ENCODE results near the gene FNDC3A.

The FNDC3A gene

DNA sequence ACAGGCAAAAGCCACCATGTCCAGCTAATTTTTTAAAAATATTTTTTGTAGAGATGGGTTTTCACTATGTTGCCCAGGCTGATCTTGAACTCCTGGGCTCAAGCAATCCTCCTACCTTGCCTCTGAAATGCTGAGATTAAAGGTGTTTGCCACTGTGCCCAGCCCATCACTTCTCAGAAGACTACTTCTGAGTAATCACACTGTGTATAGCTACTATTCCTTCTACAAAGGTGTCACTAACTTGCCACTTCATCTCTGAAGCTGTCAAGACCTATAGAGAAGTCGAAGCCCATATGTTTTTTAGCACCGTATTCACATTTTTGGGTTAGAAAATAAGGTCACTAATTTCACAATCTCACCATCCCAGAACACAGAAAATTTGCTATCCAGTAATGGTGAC, 36.0 kb upstream of the FNDC3A start:
- Histone ChIP-seq H3K4me3 (IDR thresholded peaks at IDR 0.05; ENCODE audit: insufficient read depth, low read depth, low read length) (no peak overlapping the region), H3K9ac (no peak overlapping the region), H4K20me1 (ENCODE audit: insufficient read depth) (no peaks in the 10 kb centered on the region), H2AFZ (ENCODE audit: low read depth) (no peak overlapping the region), H3K27ac (no peak overlapping the region), H3K79me2 (ENCODE audit: insufficient read depth, low read depth) (no peaks in the 10 kb centered on the region), H3K27me3 (ENCODE audit: insufficient read depth, low read depth) (no peaks in the 10 kb centered on the region), H3K4me2 (no peak overlapping the region), H3K36me3 (ENCODE audit: insufficient read depth) (no peaks in the 10 kb centered on the region), H3K4me1 (ENCODE audit: low read depth, poor library complexity, severe bottlenecking) (no peaks in the 10 kb centered on the region)
- TF ChIP-seq, protein P1, sequence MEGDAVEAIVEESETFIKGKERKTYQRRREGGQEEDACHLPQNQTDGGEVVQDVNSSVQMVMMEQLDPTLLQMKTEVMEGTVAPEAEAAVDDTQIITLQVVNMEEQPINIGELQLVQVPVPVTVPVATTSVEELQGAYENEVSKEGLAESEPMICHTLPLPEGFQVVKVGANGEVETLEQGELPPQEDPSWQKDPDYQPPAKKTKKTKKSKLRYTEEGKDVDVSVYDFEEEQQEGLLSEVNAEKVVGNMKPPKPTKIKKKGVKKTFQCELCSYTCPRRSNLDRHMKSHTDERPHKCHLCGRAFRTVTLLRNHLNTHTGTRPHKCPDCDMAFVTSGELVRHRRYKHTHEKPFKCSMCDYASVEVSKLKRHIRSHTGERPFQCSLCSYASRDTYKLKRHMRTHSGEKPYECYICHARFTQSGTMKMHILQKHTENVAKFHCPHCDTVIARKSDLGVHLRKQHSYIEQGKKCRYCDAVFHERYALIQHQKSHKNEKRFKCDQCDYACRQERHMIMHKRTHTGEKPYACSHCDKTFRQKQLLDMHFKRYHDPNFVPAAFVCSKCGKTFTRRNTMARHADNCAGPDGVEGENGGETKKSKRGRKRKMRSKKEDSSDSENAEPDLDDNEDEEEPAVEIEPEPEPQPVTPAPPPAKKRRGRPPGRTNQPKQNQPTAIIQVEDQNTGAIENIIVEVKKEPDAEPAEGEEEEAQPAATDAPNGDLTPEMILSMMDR (conservative IDR thresholded peaks at IDR 0.05; ENCODE audit: low read depth, low read length), result no peak

DNA sequence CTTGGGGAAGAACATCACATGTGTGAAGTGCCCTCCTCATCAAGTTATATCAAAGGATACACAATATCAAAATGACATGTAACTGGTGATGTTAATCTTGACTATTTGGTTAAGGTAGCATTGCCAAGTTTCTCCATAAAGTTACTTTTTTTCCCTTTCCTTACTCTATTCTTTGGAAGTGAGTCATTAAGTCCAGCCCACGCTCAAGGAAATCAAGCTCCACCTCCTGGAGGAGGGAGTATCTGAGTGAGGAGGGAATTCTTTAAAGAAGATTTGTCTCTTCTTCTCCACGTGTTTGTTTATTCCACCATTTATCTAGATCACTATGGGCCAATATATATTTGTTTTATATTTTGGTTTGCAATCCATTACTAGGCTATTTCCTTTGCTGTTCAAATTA, 33.6 kb upstream of the FNDC3A start:
- Histone ChIP-seq H3K27ac (no peak overlapping the region), H2AFZ (ENCODE audit: low read depth) (no peak overlapping the region), H3K79me2 (ENCODE audit: insufficient read depth, low read depth) (no peaks in the 10 kb centered on the region), H3K9ac (no peak overlapping the region), H3K4me1 (ENCODE audit: low read depth, poor library complexity, severe bottlenecking) (no peaks in the 10 kb centered on the region), H3K36me3 (ENCODE audit: insufficient read depth) (no peaks in the 10 kb centered on the region), H3K4me3 (IDR thresholded peaks at IDR 0.05; ENCODE audit: insufficient read depth, low read depth, low read length) (no peak overlapping the region), H4K20me1 (ENCODE audit: insufficient read depth) (no peaks in the 10 kb centered on the region), H3K4me2 (no peak overlapping the region), H3K27me3 (ENCODE audit: insufficient read depth, low read depth) (no peaks in the 10 kb centered on the region)
- TF ChIP-seq, protein P1 (conservative IDR thresholded peaks at IDR 0.05; ENCODE audit: low read depth, low read length), result no peak

DNA sequence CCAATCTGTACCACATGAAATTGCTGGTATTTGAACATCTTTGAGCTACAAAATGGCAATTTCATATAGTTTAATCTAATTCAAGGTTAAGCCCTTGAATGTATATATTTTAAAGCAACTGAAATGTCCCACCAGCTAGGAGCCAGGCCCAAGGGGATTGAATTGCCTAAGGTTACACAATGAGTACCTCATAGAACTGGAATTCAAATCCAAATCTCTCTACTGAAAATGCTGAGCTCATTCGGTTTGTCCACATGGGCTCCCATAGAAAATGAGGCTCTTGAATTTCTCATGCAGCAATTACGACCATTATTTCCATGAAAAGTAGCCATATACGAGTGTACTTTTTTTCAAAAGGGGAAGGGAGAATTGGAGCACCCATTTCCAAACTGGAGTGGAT, 31.5 kb upstream of the FNDC3A start:
- TF ChIP-seq, protein P1 (conservative IDR thresholded peaks at IDR 0.05; ENCODE audit: low read depth, low read length), result no peak
- Histone ChIP-seq H4K20me1 (ENCODE audit: insufficient read depth) (no peaks in the 10 kb centered on the region), H2AFZ (ENCODE audit: low read depth) (no peak overlapping the region), H3K27ac (no peak overlapping the region), H3K79me2 (ENCODE audit: insufficient read depth, low read depth) (no peaks in the 10 kb centered on the region), H3K9ac (no peak overlapping the region), H3K36me3 (ENCODE audit: insufficient read depth) (no peaks in the 10 kb centered on the region), H3K4me1 (ENCODE audit: low read depth, poor library complexity, severe bottlenecking) (no peaks in the 10 kb centered on the region), H3K27me3 (ENCODE audit: insufficient read depth, low read depth) (no peaks in the 10 kb centered on the region), H3K4me2 (no peak overlapping the region), H3K4me3 (IDR thresholded peaks at IDR 0.05; ENCODE audit: insufficient read depth, low read depth, low read length) (no peak overlapping the region)

DNA sequence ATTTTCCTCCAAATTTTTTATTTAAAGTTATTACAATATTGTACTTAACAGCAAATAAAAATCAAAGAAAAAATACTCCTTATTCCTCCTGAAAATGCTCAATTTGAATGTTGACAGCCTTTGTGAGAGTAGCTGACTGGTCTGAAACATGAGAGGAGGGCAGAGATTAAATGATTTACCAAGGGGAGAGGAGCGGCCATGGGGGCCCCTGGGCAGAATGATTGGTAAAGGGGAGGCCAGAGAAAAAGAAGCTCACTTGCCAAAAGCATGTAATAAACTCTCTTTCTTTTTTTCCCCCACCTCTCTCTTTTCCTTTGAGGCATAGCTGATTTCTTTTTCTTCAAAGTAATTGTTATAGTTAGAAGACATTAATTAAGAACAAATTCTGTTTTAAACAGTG, 30.1 kb upstream of the FNDC3A start:
- H3K27ac ChIP-seq, result no peak overlapping the region
- no peaks in the 10 kb centered on the region for H3K79me2 ChIP-seq (ENCODE audit: insufficient read depth, low read depth)
- H3K36me3 ChIP-seq (ENCODE audit: insufficient read depth), result no peaks in the 10 kb centered on the region
- H3K9ac ChIP-seq, result no peak overlapping the region
- H4K20me1 ChIP-seq (ENCODE audit: insufficient read depth), result no peaks in the 10 kb centered on the region
- H3K27me3 ChIP-seq (ENCODE audit: insufficient read depth, low read depth), result no peaks in the 10 kb centered on the region
- no peak overlapping the region for H2AFZ ChIP-seq (ENCODE audit: low read depth)
- H3K4me1 ChIP-seq (ENCODE audit: low read depth, poor library complexity, severe bottlenecking), result no peaks in the 10 kb centered on the region
- H3K4me3 ChIP-seq (IDR thresholded peaks at IDR 0.05; ENCODE audit: insufficient read depth, low read depth, low read length), result no peak overlapping the region
- TF ChIP-seq, protein P1 (conservative IDR thresholded peaks at IDR 0.05; ENCODE audit: low read depth, low read length), result no peak
- no peak overlapping the region for H3K4me2 ChIP-seq

DNA sequence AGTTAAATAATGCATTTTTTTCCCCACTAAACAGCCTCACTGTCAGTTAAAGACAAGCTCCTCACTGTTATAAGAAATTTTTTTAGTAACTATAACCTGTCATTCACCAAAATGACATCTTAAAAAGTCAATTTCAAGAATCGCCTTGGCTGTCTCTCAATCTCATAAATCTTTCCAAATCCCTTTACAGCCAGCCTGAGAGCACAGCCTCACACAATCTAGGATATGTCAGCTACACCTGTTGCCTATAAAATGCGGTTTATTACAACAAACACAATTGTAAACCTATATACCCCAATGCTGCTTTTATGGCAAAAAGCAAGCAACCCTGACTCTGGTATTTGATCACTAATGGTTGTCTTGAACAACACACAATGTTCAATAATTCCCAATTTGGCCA, 29.5 kb upstream of the FNDC3A start:
- no peaks in the 10 kb centered on the region for H3K36me3 ChIP-seq (ENCODE audit: insufficient read depth)
- no peak overlapping the region for H2AFZ ChIP-seq (ENCODE audit: low read depth)

More for the DNA sequence above, 29.5 kb upstream of the FNDC3A start:
- no peak overlapping the region for H3K27ac ChIP-seq
- no peaks in the 10 kb centered on the region for H3K27me3 ChIP-seq (ENCODE audit: insufficient read depth, low read depth)
- no peaks in the 10 kb centered on the region for H4K20me1 ChIP-seq (ENCODE audit: insufficient read depth)
- no peak overlapping the region for H3K9ac ChIP-seq
- H3K4me1 ChIP-seq (ENCODE audit: low read depth, poor library complexity, severe bottlenecking), result no peaks in the 10 kb centered on the region
- no peaks in the 10 kb centered on the region for H3K79me2 ChIP-seq (ENCODE audit: insufficient read depth, low read depth)
- H3K4me2 ChIP-seq, result no peak overlapping the region
- H3K4me3 ChIP-seq (IDR thresholded peaks at IDR 0.05; ENCODE audit: insufficient read depth, low read depth, low read length), result no peak overlapping the region
- TF ChIP-seq, protein P1 (conservative IDR thresholded peaks at IDR 0.05; ENCODE audit: low read depth, low read length), result no peak

All from KMS-11 (cell line).